T1000 (cell line): Measurements from ENCODE around the gene LPP.

Source experiments
- DNase-seq: peaks from one replicate; lab custom pipeline; 2025; ENCODE audit warnings: mixed read lengths; lab: John Stamatoyannopoulos, UW

LPP gene

GRCh38 chr3:188170461-188171459 is 16.8 kb downstream of the LPP start:
- no peak for DNase-seq

DNA sequence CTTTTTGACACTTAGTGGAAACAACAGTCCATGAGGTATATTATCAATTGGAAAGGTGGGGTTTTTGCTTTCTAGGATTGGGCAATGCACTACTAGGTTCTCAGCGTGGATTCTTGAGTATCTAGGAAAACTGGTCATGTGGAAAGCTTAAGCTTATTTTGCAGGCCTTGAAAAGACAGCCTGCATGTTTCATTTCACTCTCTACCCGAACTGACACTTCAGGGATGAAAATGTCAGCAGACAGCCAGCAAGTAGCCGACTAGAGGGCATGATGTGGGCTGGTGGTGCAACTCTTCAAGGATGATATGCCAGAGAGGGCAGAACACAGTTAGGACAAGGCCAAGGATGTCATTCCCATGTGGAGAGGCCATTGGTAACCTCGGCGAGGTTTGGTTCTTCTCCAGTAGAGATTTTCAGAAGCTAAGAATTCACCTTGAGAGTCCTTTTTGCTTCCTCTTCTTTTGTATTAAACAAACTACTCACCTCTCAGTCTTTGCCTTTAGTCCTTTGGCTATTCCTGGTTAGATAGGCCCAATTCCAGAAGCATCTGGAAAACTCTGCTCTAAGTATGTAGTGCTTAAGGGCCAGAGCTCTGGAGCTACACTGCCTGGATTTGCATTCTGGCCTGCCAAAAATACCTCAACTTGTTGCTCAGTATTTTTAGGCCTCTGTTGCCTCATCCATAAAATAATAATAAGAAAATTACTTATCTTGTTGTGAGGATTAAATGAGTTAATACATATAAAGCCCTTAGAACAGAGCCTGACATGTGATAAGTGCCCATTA is 17.9 kb downstream of the LPP start:
- DNase-seq = no peak

GRCh38 chr3:188174317-188175044 is 20.5 kb downstream of the LPP start:
- no peak for DNase-seq

- no peak for DNase-seq
These were observed 22.5 kb downstream of the LPP start for GRCh38 chr3:188176476-188176875.

DNA sequence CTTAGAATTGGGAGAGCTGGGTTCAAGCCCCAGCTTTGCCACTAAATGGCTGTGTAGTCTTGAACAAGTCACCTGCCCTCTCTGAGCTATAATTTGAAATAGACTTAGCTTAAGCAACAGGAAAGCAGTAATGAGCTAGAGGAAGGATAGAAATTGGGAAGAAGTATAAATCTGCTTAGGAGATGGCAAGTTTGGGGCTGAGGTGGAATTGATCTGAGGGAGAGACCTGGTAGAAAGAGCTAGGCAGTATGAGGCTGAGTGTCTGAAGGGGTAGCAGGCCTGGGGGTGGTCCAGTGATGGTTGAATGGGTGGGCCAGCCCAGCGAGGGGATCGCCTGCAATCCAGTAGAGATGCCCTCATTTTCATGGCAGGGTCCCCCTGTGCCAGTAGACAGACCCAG is 22.9 kb downstream of the LPP start:
- DNase-seq = no peak

DNA sequence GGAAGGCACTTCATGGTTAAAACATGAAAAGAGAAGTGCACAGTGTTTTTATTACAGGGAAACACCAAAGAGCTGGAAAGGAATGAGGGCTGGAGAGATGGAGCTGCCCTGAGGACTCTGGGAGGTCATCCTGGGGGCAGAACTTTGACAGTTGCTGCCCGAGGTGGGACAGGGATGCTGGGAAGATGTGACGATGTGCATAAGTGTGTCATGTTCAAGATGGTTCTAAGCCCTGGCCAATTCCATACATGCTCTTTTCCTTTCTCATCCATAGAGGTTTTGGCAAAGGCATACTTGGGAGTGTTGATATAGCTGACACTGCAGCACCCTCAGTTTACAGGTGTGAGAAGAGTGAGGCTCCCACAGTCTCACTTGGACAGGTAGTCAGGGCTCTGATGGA is 23.8 kb downstream of the LPP start:
- no peak for DNase-seq

DNA sequence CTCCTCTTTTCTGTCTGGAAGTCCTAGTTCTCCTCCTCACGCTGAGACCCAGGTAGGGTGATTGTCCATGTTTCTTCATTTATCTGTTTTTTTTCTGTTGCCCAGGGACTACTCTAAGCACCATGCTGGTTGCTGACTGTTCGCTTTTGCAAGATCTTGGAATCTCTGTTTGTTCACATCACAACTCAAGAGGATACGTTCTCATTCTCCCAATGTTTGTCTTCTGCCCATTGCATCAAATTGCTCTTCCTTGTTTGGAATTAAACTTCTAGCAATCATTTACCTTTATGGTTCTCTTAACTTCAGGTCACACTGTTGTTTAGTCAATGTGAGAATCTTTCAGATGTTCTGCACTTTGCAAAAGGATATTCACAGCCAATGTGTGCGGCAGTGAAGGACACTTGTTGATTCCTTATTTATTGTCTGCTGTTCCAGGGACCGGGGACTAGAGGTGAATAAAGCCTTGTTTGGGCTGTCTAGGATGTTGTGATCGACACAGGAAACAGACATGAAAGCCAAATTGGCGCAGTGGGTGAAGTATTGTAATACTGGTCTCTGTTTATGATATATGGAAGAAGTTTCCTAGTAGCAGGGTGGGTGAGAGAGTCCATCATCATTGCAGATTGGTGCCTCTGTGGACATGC is 24.5 kb downstream of the LPP start:
- no peak for DNase-seq

DNA sequence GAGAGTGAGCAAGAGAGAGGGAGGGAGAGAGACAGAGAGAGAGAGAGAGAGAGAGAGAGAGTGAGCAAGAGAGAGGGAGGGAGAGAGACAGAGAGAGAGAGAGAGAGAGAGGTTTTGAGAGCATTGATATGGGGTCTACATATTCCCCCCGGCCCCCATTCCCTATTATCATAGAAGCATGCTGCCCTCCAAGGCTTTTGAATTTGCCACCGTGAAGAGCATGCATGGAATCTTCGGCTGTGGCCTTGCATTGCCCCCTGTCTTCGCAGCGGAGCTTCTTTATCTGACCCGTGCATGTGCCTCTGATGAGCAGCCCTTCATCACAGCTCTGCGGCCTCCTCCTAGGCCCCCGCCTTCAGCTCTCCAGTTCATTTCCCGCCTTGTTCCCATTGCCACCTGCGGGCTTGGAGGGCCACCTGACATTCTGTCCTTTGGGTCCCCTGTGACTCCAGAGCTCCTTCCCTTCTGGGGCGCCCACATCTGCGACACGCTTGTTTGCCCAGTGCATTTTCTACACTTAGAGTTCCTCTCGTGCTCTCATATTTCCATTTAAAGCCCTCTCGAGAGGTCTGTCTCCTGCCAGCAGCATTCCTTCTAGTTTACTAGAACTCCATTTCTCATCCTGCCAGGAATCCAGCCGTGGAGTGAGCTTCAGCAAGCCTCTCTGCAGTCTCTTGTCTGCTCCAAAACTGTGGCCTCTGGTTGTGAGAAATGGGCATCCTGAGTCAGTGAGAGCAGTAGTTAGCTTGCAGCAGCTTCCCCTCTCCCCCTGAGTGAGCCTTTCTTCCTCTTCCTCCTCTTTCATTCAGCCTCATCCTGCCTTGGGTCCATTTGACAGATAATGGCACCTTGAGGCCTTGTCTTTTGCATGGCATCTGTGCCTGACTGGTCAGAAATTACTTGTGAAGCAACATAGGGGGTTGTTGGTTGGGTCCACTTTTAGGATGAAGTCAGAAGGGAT is 25.3 kb downstream of the LPP start:
- no peak for DNase-seq

DNA sequence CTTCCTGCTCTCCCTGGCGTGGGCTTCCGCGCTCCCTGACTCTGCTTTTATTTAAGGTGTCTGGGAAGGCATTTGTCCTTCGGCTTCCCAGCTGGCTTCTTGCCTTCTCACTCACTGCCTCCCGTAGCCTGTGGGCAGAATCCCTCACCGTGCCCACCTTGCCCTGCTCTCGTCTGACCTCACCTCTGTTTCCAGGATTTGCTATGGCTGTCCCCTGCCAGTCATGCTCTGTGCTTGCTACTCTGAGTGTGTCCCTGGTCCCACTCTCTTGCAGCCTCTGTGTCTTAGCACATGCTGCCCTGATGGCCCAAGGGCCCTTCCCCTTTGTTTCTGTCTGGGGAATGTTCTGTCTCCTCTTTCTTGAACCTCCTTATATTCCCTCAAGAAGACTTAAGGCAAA is 26.2 kb downstream of the LPP start:
- no peak for DNase-seq

- DNase-seq = no peak
These were observed 29.5 kb downstream of the LPP start for GRCh38 chr3:188183452-188183851.

- DNase-seq = no peak
These were observed 30.2 kb downstream of the LPP start for GRCh38 chr3:188184160-188184559.

DNA sequence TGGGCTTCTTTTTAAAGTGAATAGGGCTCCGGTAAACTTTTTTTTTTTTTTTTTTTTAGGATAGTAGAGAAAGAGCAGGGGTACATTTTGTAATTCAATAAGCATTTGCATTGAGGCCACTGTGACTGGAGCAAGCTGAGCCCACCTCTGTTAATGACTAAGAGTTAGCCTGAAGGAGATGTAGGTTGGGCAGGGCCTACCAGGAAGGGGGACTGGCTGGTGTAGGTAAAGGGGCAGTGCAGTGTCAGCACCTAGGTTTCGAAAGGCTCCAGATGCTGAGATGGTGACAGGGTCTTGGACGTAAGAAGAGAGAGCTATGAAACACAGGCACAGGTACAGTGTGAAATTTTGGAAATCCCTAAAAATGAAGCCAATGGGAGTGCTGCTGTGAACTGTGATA is 30.7 kb downstream of the LPP start:
- DNase-seq = no peak

DNA sequence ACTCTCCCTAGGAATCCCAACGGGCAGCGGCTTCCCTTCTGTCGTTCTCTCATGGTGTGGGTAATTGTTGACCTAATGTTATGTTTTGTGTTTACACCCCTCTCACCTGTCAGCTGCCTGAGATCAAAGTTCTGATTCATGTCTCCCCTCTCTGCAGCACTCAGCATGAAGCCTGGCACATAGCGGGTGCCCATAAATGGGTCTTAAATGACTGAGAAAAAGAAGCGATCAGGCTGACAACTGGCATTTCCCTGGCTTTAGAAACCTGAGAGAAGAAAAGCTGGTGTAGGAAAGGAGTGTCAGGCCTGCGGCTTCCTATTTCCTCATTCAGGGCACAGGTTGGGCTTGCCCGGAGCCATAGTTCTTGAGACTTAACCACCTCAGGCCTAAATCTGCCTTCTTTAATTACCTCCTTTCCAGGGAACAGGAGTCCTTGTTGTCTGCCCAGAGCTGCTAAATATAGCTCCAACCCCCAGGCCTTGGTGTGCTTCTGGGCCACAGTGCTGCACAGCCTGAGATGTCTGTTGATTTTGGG is 31.8 kb downstream of the LPP start:
- no peak for DNase-seq

- DNase-seq = no peak
These were observed 33.1 kb downstream of the LPP start for GRCh38 chr3:188187053-188187452.

DNA sequence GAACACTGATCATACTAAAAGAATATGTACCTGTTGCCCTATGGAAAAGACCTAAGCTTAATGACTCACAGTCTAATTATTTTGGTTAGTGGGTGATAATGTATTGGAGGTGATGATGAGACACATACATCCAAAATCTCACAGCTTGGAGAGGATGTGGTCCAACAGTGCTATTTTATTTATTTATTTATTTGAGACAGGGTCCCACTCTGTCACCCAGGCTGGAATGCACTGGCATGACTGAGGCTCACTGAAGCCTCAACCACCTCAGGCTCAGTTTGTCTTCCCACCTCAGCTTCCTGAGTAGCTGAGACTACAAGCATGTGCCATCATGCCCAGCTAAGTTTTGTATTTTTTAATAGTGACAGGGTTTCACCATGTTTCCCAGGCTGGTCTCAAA is 35.0 kb downstream of the LPP start:
- no peak for DNase-seq

GRCh38 chr3:188191460-188191859 is 37.5 kb downstream of the LPP start:
- no peak for DNase-seq

DNA sequence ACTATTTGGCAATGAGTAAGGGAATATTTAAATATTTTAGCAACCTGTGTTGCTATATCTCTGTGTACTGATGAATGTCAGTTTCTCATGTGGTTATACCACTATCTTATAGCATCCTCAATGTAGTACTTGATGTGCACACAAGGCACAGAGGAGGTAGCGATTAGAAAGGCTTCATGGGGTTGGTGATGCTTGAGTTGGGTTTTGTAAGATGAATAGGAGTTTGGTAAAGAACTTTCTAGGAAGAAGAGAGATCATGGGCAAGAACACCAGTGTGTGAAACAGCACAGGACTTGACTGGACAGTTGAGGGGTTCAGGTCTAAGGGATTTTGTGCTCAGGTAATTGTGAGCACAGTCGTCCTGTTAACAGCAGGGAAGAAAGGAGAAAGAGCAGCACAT is 38.1 kb downstream of the LPP start:
- no peak for DNase-seq

DNA sequence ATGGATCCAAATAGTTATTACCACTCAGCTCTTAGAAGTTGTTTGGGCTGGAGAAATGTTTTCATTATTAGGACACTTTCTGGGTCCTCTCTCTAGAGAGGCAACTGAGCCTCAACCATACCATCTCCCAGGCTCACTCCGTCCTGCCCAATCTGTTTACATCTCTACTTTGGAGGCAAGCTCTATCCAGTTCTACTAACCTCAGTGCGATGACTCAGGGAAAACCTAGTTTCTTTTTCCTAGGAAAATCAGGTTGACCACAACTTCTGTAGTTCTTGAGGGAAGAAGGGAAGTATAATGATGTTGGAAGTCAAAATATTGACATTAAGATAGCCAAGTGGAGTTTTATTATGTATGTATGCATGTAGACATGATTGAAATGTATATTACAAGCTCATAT is 40.4 kb downstream of the LPP start:
- no peak for DNase-seq

- DNase-seq = no peak
These were observed 42.5 kb downstream of the LPP start for GRCh38 chr3:188196232-188196990.

DNA sequence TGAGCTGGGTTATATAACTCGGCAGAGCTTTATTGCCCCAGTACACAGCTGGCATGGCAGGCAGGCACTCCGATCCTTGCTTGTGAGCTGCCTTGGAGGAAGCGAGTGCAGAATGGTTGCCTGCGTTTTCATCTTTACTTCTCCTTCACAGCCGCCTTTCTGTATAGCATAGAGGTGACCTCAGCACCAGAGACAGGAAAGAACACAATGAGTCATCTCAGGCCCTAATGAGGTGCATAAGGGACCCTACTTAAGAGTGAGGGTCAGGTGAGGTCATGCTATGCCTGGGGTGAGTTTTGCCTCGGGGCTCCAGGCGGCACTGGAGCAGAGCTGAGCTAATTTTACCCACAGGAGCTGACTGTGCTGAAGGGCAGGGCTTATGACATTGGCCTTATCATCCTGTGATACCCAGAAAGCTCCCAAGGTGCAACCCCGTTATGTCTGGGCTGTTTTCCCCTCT is 43.5 kb downstream of the LPP start:
- DNase-seq = peak; percentile 67
